GM12878 (cell line): ENCODE data around the gene SACS. TPM values are rescaled to one million over a fixed set of nuclear protein-coding genes. Genes with fewer than 3 reads are reported as not detected.

Experiments used
- ATAC-seq: fragments of 200-7000 bp; cut with Tn5 transposase; 3 replicates; pipeline ENCODE4 v1.9.1; 2020; ENCODE audit warnings: mild to moderate bottlenecking, moderate library complexity
- BruUV-seq: library from RNA; stranded (reverse); fragments of 400-500 nt; replicated peaks from 2 replicates; lab custom pipeline; 2021; lab: Mats Ljungman, UMichigan
- CTCF ChIA-PET: fragments of 300-600 bp; sonication (Branson Sonifier 250); formaldehyde crosslinking; extraction: SDS; loops from one replicate; lab custom pipeline; 2021; ENCODE audit warnings: inconsistent platforms; lab: Yijun Ruan, JAX
- POLR2A ChIA-PET: fragments of 350-600 bp; formaldehyde crosslinking; extraction: SDS; loops from one replicate; lab custom pipeline; 2021; ENCODE audit warnings: inconsistent platforms; lab: Charles Lee
- RAD21 ChIA-PET: fragments of 300-600 bp; sonication (Branson Sonifier 250); formaldehyde crosslinking; loops from one replicate; lab custom pipeline; 2023; ENCODE audit warnings: antibody characterized with exemption; ENCODE audit not compliant: unreplicated experiment; lab: Charles Lee
- SMC1A ChIA-PET: fragments of 300-600 bp; sonication (Branson Sonifier 250); formaldehyde crosslinking; loops from one replicate; lab custom pipeline; 2023; ENCODE audit not compliant: unreplicated experiment, uncharacterized antibody; lab: Charles Lee
- DNase-seq: peaks from one replicate; pipeline ENCODE4 v3.0.0-alpha.2; 2011; ENCODE audit warnings: low read depth, low spot score
- FAIRE-seq: peaks from 3 replicates; lab custom pipeline; 2011; peaks lifted over from hg19 to GRCh38; lab: Jason Lieb, UNC
- H2AFZ ChIP-seq: 2 replicates; pipeline ENCODE4 v1.6.0; 2011; ENCODE audit warnings: low read depth, low read length, control low read depth; ENCODE audit not compliant: control insufficient read depth
- H3K27ac ChIP-seq: 2 replicates; pipeline ENCODE4 v1.5.1; 2011; ENCODE audit warnings: control low read depth; ENCODE audit not compliant: control insufficient read depth, insufficient read depth
- H3K27me3 ChIP-seq, 2 experiments: replicated peaks in 1 of 2; 2 replicates each; pipeline versions ENCODE4 v1.6.0 to v1.6.1; 2011; ENCODE audit warnings: low read length in 1 of 2; ENCODE audit not compliant: control insufficient read depth in 2 of 2, insufficient read depth in 2 of 2
- H3K36me3 ChIP-seq, 2 experiments: 2 replicates each; pipeline ENCODE4 v1.5.1; 2011; ENCODE audit warnings: low read length in 1 of 2; ENCODE audit not compliant: control insufficient read depth in 2 of 2, insufficient read depth in 2 of 2
- H3K4me1 ChIP-seq: 2 replicates; pipeline ENCODE4 v1.6.1; 2011; ENCODE audit warnings: mild to moderate bottlenecking, low read length, moderate library complexity, mixed read lengths; ENCODE audit not compliant: control insufficient read depth, insufficient read depth
- H3K4me2 ChIP-seq: 2 replicates; pipeline ENCODE4 v1.6.0; 2011; ENCODE audit warnings: control low read depth; ENCODE audit not compliant: control insufficient read depth, insufficient read depth
- H3K4me3 ChIP-seq: fragments of 200-600 bp; sonication (generic); 2 replicates; pipeline ENCODE4 v1.5.1; 2016
- H3K79me2 ChIP-seq: 2 replicates; pipeline ENCODE4 v1.6.0; 2011; ENCODE audit warnings: low read length; ENCODE audit not compliant: control insufficient read depth, insufficient read depth
- H3K9ac ChIP-seq: 2 replicates; pipeline ENCODE4 v1.8.0; 2011; ENCODE audit warnings: low read length, control low read depth, mixed read lengths; ENCODE audit not compliant: control insufficient read depth, insufficient read depth
- H3K9me3 ChIP-seq: replicated peaks from 3 replicates; pipeline ENCODE4 v1.5.1; 2011; ENCODE audit warnings: mild to moderate bottlenecking, low read length; ENCODE audit not compliant: control insufficient read depth, insufficient read depth
- H4K20me1 ChIP-seq: 2 replicates; pipeline ENCODE4 v1.6.0; 2011; ENCODE audit not compliant: control insufficient read depth, insufficient read depth
- CHD1 ChIP-seq: IDR thresholded peaks from 2 replicates; pipeline ENCODE4 v1.6.1; 2012; ENCODE audit warnings: low read depth, low read length, improper control_type of control experiment
- POU2F2 ChIP-seq: IDR thresholded peaks from 3 replicates; pipeline ENCODE4 v1.6.1; 2011; ENCODE audit warnings: low read depth, mild to moderate bottlenecking, low read length, borderline replicate concordance
- RBBP5 ChIP-seq: fragments of 200-600 bp; sonication (generic); conservative IDR thresholded peaks from 2 replicates; pipeline ENCODE4 v1.6.1; 2016
- WGBS: methylation state at CpG from one replicate; pipeline ENCODE4 v1.1.6; 2016; ENCODE audit warnings: low lambda C conversion rate; ENCODE audit not compliant: insufficient replicate concordance, insufficient coverage; ENCODE audit errors: missing lambda C conversion rate; 5-methylcytosine and 5-hydroxymethylcytosine counted together
- in situ Hi-C: fragments of 300-500 bp; cut with MboI; formaldehyde crosslinking; loops from 9 replicates; pipeline ENCODE4 v1.14.3; 2018; ENCODE audit warnings: mixed read lengths
- intact Hi-C: fragments of 100-400 bp; cut with micrococcal nuclease; formaldehyde crosslinking; loops from one replicate; pipeline ENCODE4 v1.14.2; 2022; ENCODE audit not compliant: unreplicated experiment
- polyA plus RNA-seq, 11 experiments: library from polyadenylated mRNA; depleted of rRNA in 4 of 11; unstranded in 6 of 11; stranded (reverse) in 5 of 11; fragments of >200 nt; fragmentation: Nextera tagmentation in 4 of 11; fragmentation: Illumina TruSeq in 1 of 11; extraction: Ambion mirVana in 4 of 11; extraction: Trizol in 1 of 11; gene quantifications; 1 replicate in 1 of 11; 2 replicates in 10 of 11; pipeline versions ENCODE4 v1.2.1 to v1.2.3, GENCODE V29; 2011 to 2016; ENCODE audit warnings: inconsistent platforms in 2 of 11, missing spikeins in 2 of 11, low read depth in 1 of 11
- total RNA-seq, 4 experiments: library from RNA; depleted of rRNA in 3 of 4; stranded (reverse); fragments of >200 nt in 3 of 4; fragmentation: Illumina TruSeq in 1 of 4; extraction: Trizol in 1 of 4; gene quantifications; 2 replicates each; pipeline versions ENCODE4 v1.2.1 to v1.2.3, GENCODE V29; 2013 to 2021
- TF ChIP-seq, protein P1 (sequence below): fragments of 450-650 bp; formaldehyde crosslinking; IDR thresholded peaks from 2 replicates; pipeline ENCODE4 v1.4.0; 2020; ENCODE audit warnings: mild to moderate bottlenecking, moderate library complexity

SACS gene
- total and polyA plus RNA-seq, 10 of the 15 experiments (the other 5 are each of a cell fraction or from before 2014, with no cell fraction given) = 9.9 to 74.9 (median 22.1) TPM

- WGBS = 85% methylated on average over 4 of the region's 4 CpGs
- FAIRE-seq (no peak), DNase-seq (no peak)
- Histone ChIP-seq H3K27me3 (no peaks in the 10 kb centered on the region), H3K4me2 (no peak overlapping the region), H3K4me1 (peaks cover 34% of the 10 kb centered on the region)
- no TSS peak for BruUV-seq
- no peak for TF ChIP-seq CHD1
- no peak for TF ChIP-seq POU2F2
- TF ChIP-seq, protein P1, sequence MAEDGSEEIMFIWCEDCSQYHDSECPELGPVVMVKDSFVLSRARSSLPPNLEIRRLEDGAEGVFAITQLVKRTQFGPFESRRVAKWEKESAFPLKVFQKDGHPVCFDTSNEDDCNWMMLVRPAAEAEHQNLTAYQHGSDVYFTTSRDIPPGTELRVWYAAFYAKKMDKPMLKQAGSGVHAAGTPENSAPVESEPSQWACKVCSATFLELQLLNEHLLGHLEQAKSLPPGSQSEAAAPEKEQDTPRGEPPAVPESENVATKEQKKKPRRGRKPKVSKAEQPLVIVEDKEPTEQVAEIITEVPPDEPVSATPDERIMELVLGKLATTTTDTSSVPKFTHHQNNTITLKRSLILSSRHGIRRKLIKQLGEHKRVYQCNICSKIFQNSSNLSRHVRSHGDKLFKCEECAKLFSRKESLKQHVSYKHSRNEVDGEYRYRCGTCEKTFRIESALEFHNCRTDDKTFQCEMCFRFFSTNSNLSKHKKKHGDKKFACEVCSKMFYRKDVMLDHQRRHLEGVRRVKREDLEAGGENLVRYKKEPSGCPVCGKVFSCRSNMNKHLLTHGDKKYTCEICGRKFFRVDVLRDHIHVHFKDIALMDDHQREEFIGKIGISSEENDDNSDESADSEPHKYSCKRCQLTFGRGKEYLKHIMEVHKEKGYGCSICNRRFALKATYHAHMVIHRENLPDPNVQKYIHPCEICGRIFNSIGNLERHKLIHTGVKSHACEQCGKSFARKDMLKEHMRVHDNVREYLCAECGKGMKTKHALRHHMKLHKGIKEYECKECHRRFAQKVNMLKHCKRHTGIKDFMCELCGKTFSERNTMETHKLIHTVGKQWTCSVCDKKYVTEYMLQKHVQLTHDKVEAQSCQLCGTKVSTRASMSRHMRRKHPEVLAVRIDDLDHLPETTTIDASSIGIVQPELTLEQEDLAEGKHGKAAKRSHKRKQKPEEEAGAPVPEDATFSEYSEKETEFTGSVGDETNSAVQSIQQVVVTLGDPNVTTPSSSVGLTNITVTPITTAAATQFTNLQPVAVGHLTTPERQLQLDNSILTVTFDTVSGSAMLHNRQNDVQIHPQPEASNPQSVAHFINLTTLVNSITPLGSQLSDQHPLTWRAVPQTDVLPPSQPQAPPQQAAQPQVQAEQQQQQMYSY = no peak
- no peak for TF ChIP-seq RBBP5
- TF ChIP-seq, all 136 proteins: peak for 0
- H2AFZ ChIP-seq = no peak overlapping the region
- intact Hi-C loops (no loop called here), in situ Hi-C loops (no loop called here)
- ChIA-PET CTCF (interaction anchor here (1.5 kb wide), 1 partner anchor 8 kb away, joined by 3 read pairs; no protein-coding TSS in a partner anchor), SMC1A (no interaction called here), POLR2A (no interaction called here), RAD21 (no interaction called here)
- H3K9me3 ChIP-seq = no peaks in the 10 kb centered on the region; the same call in 2 of the 3 replicates
- no peak overlapping the region for H3K9ac ChIP-seq
- no peak overlapping the region for H3K4me3 ChIP-seq
- no peak for ATAC-seq
- no peaks in the 10 kb centered on the region for H3K36me3 ChIP-seq
- no peaks in the 10 kb centered on the region for H3K79me2 ChIP-seq
- H4K20me1 ChIP-seq = no peaks in the 10 kb centered on the region
- H3K27ac ChIP-seq = no peak overlapping the region
Observed at GRCh38 chr13:23458989-23459388, 25.5 kb upstream of the SACS start.
